ENCODE data around the gene WNT10A. TPM values are rescaled to one million over a fixed set of nuclear protein-coding genes. Genes with fewer than 3 reads are reported as not detected.
A peak's percentile ranks its signal among the peaks of the same experiment; 100 is the strongest.

The WNT10A gene
- total and polyA plus RNA-seq, 9 of the 15 experiments (the other 6 are each of a cell fraction or from before 2014, with no cell fraction given) = not detected

GRCh38 chr2:218898109-218898878 lies 17.6 kb downstream of the WNT10A start:
- Histone ChIP-seq H3K4me3 (no peak overlapping the region), H3K9me1 (ENCODE audit: control insufficient read depth, insufficient read depth, low read length) (no peaks in the 10 kb centered on the region), H3K27me3 (ENCODE audit: control insufficient read depth in 2 of 2, insufficient read depth in 2 of 2, low read length in 2 of 2) (peaks cover 0 to 24% of the 10 kb centered on the region in 2 experiments; a peak in 4 of 5 replicates), H3K36me3 (ENCODE audit: control insufficient read depth, insufficient read depth, low read length) (no peaks in the 10 kb centered on the region), H3K79me2 (ENCODE audit: control insufficient read depth, insufficient read depth, low read length) (no peaks in the 10 kb centered on the region), H3K4me2 (ENCODE audit: insufficient read depth, low read length) (peak overlapping the region; percentile 55), H4K20me1 (replicated peaks; ENCODE audit: control insufficient read depth, insufficient read depth, low read length) (no peaks in the 10 kb centered on the region), H2AFZ (ENCODE audit: low read depth, low read length) (0 out of 2 replicates have a peak overlapping the region, but pooled peaks have one; percentile 20), H3K4me1 (replicated peaks in 1 of 2; ENCODE audit: control insufficient read depth in 2 of 2, insufficient read depth in 2 of 2, low read length in 2 of 2) (peaks cover 0 to 22% of the 10 kb centered on the region in 2 experiments; a peak in 2 of 5 replicates), H3K9ac (ENCODE audit: insufficient read depth in 1 of 2, low read depth in 2 of 2, low read length in 2 of 2) (peak overlapping the region in 1 of 2 experiments; percentile 77; a peak in 2 of 4 replicates), H3K27ac (ENCODE audit: extremely low read depth, low read depth, low read length) (no peak overlapping the region), H3K9me3 (replicated peaks; ENCODE audit: control insufficient read depth, insufficient read depth, low read depth, low read length) (no peaks in the 10 kb centered on the region)
- ChIA-PET CTCF (ENCODE audit: low intra/inter-chr PET ratio) (interaction anchor here (0.5 to 1.9 kb wide), 3 partner anchors 20 to 46 kb away, joined by 3 to 10 read pairs (median 5); no protein-coding TSS in a partner anchor), POLR2A (interaction anchor here (0.7 to 1.2 kb wide), 3 partner anchors 9 to 43 kb away, joined by 4 to 5 read pairs (median 4); no protein-coding TSS in a partner anchor)
- BruUV-seq (replicated peaks) = no TSS peak
- peak; percentile 96 for ATAC-seq
- WGBS (ENCODE audit: insufficient coverage, low coverage, missing lambda C conversion rate) = 7% methylated on average over 32 of the region's 52 CpGs
- DNase-seq (ENCODE audit: extremely low read depth in 1 of 4, low spot score in 3 of 4) = peak; percentile 72 to 81 (median 77)
- in situ Hi-C loops (cut with MboI) (no loop called here), intact Hi-C loops (cut with micrococcal nuclease) (loop anchor here (1.0 kb wide), 2 partner anchors 22 to 45 kb away; no protein-coding TSS in a partner anchor)
- peak; percentile 59 for FAIRE-seq
- no peak for TF ChIP-seq CREB1 (IDR thresholded peaks at IDR 0.05)
- 0 out of 2 replicates have a peak, but pooled peaks have one; percentile 21 for TF ChIP-seq CREB1 (CRISPR knock-in tag; IDR thresholded peaks at IDR 0.05)
- TF ChIP-seq ZBTB7A (IDR thresholded peaks at IDR 0.05; ENCODE audit: borderline replicate concordance, control insufficient read depth, low read depth, low read length) = peak; percentile 63; the same call in 1 of the 2 replicates
- TF ChIP-seq CTCFL (IDR thresholded peaks at IDR 0.05; ENCODE audit: borderline replicate concordance, insufficient read depth, low read depth, low read length, poor library complexity, severe bottlenecking) = peak; percentile 24
- TF ChIP-seq USF1 (CRISPR knock-in tag; IDR thresholded peaks at IDR 0.05) = no peak
- TF ChIP-seq CTCF (IDR thresholded peaks at IDR 0.05 in 2 of 3, conservative IDR thresholded peaks at IDR 0.05 in 1 of 3; ENCODE audit: insufficient read depth in 2 of 3, low read depth in 1 of 3, low read length in 3 of 3) = peak; percentile 74 to 85 (median 77)
- TF ChIP-seq ZNF57 (CRISPR knock-in tag; IDR thresholded peaks at IDR 0.05) = no peak
- no peak for TF ChIP-seq SNRNP70 (optimal IDR thresholded peaks at IDR 0.05; ENCODE audit: low read depth, low read length)
- TF ChIP-seq CBFA2T3 (IDR thresholded peaks at IDR 0.05) = 0 out of 2 replicates have a peak, but pooled peaks have one; percentile 8
- TF ChIP-seq SP1 (CRISPR knock-in tag; IDR thresholded peaks at IDR 0.05) = peak; percentile 43; the same call in 1 of the 2 replicates
- TF ChIP-seq ZNF644 (tag; IDR thresholded peaks at IDR 0.05; ENCODE audit: low read depth) = no peak
- no peak for TF ChIP-seq RBM17 (IDR thresholded peaks at IDR 0.05; ENCODE audit: borderline replicate concordance, low read depth, low read length)
- TF ChIP-seq ZNF197 (CRISPR knock-in tag; IDR thresholded peaks at IDR 0.05; ENCODE audit: low read depth) = no peak
- no peak for TF ChIP-seq NCOR1 (IDR thresholded peaks at IDR 0.05)
- TF ChIP-seq SMC3 (conservative IDR thresholded peaks at IDR 0.05; ENCODE audit: insufficient read depth, low read depth, low read length) = peak; percentile 75
- no peak for TF ChIP-seq ZNF263 (CRISPR knock-in tag; IDR thresholded peaks at IDR 0.05; ENCODE audit: borderline replicate concordance)

Measured in K562 (cell line).